Measurements from ENCODE around the gene MRPL51. TPM values are rescaled to one million over a fixed set of nuclear protein-coding genes. Genes with fewer than 3 reads are reported as not detected.
A peak's percentile ranks its signal among the peaks of the same experiment; 100 is the strongest.

Gene MRPL51
- total and polyA plus RNA-seq, 7 experiments from 2014 or later = 22.5 to 220 (median 82.0) TPM

DNA sequence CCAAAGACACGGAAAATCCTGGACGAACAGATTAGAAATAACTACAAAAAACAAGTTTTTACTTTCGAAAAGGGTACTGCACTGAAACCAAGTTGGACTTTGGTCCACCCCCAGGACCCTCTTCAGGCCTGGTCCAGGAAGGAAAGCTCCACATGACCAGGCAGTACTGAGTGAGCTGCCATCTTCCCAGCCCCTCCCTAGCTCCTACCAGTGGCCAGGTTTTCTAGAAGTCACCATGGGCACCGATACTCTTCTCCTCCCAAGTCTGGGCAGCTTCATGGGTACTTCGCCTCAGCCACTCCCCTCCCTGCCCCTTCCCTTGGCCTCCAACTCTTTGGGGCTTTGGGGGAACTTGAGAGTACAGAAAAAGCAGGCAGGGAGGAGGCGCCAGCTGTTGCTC is 29.2 kb downstream of the MRPL51 start:
- peak overlapping the region; percentile 74 to 89 (median 85) for H3K4me3 Mint-ChIP-seq
- intact Hi-C loops (cut with micrococcal nuclease) = loop anchor here (2.0 to 5.0 kb wide), 2 partner anchors 29 to 93 kb away; partner anchors contain the start of genes IFFO1 (in 1 of the 2) and MRPL51 (in 1 of the 2)
- DNase-seq = no peak
- peaks cover 19 to 30% (median 25%) of the 10 kb centered on the region in 3 experiments for H3K36me3 ChIP-seq (ENCODE audit: control insufficient read depth in 2 of 3, insufficient read depth in 3 of 3, low read length in 3 of 3)
- no peaks in the 10 kb centered on the region for H3K9me3 ChIP-seq (ENCODE audit: control insufficient read depth in 2 of 3, low read length in 3 of 3)
- H3K4me1 ChIP-seq (ENCODE audit: control insufficient read depth in 2 of 2, insufficient read depth in 2 of 2, low read length in 2 of 2) = peaks cover 70 to 84% of the 10 kb centered on the region in 2 donors
- POLR2A ChIA-PET = interaction anchor here (0.8 to 16.5 kb wide), 16 partner anchors 7 to 137 kb away, joined by 3 to 726 read pairs (median 10); partner anchors contain the start of genes CD27, GAPDH, MRPL51 and TAPBPL
- CTCF ChIA-PET = interaction anchor here (1.0 to 6.8 kb wide), 14 partner anchors 12 to 141 kb away, joined by 3 to 201 read pairs (median 8); partner anchors contain the start of genes CD27, GAPDH and TAPBPL
- peak overlapping the region; percentile 93 for H3K27ac ChIP-seq (ENCODE audit: low read depth, low read length)
- peaks cover 9 to 85% (median 46%) of the 10 kb centered on the region in 5 donors for H3K36me3 Mint-ChIP-seq
- ATAC-seq = no peak
- peak overlapping the region; percentile 95 to 99 (median 98) for H3K27ac Mint-ChIP-seq
- H3K27me3 ChIP-seq (ENCODE audit: control insufficient read depth in 2 of 2, insufficient read depth in 2 of 2, low read length in 2 of 2) = no peaks in the 10 kb centered on the region
- H3K4me3 ChIP-seq (ENCODE audit: low read length) = peak overlapping the region; percentile 40
- H3K27me3 Mint-ChIP-seq = no peaks in the 10 kb centered on the region
- H3K4me1 Mint-ChIP-seq = peaks cover 64 to 100% (median 92%) of the 10 kb centered on the region in 7 donors
- H3K9me3 Mint-ChIP-seq = no peaks in the 10 kb centered on the region

DNA sequence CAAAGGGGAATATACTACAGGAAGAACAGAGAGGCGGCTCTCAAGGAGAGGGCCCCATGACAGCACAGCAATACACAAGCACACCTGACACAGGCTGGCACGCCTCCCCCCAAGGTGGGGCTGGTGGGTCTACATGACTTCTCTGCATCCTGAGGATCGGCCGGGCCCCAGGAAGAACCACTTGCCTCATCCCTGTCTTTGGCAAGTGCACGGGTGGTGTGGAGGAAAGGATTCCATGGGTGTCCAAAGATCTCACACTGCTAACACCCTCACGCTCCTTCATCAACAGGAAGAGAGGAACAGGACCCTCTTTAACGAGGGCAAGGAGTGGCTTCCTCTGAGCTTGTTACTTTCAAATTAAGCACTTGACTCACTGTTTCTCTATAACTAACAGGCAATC is 29.8 kb downstream of the MRPL51 start:
- Mint-ChIP-seq H3K9me3 (no peaks in the 10 kb centered on the region), H3K4me3 (peak overlapping the region; percentile 74 to 89 (median 85)), H3K27me3 (no peaks in the 10 kb centered on the region), H3K36me3 (peaks cover 13 to 86% (median 50%) of the 10 kb centered on the region in 5 donors), H3K27ac (peak overlapping the region; percentile 95 to 99 (median 98)), H3K4me1 (peaks cover 62 to 100% (median 92%) of the 10 kb centered on the region in 7 donors)
- ChIA-PET POLR2A (interaction anchor here (0.8 to 16.5 kb wide), 19 partner anchors 8 to 261 kb away, joined by 3 to 726 read pairs (median 8); partner anchors contain the start of genes CD27, COPS7A, GAPDH and MRPL51), CTCF (interaction anchor here (1.0 to 6.8 kb wide), 14 partner anchors 11 to 140 kb away, joined by 3 to 201 read pairs (median 8); partner anchors contain the start of genes CD27, GAPDH and TAPBPL)
- H3K27ac ChIP-seq (ENCODE audit: low read depth, low read length) = peak overlapping the region; percentile 93
- DNase-seq = peak in 6 of 9 donors; percentile 41 to 57 (median 47)
- H3K27me3 ChIP-seq (ENCODE audit: control insufficient read depth in 2 of 2, insufficient read depth in 2 of 2, low read length in 2 of 2) = no peaks in the 10 kb centered on the region
- peak overlapping the region; percentile 40 for H3K4me3 ChIP-seq (ENCODE audit: low read length)
- intact Hi-C loops (cut with micrococcal nuclease) = loop anchor here (2.0 to 5.0 kb wide), 2 partner anchors 30 to 94 kb away; partner anchors contain the start of genes IFFO1 (in 1 of the 2) and MRPL51 (in 1 of the 2)
- H3K9me3 ChIP-seq (ENCODE audit: control insufficient read depth in 2 of 3, low read length in 3 of 3) = no peaks in the 10 kb centered on the region
- ATAC-seq = peak; percentile 21
- peaks cover 64 to 78% of the 10 kb centered on the region in 2 donors for H3K4me1 ChIP-seq (ENCODE audit: control insufficient read depth in 2 of 2, insufficient read depth in 2 of 2, low read length in 2 of 2)
- peaks cover 19 to 36% (median 31%) of the 10 kb centered on the region in 3 experiments for H3K36me3 ChIP-seq (ENCODE audit: control insufficient read depth in 2 of 3, insufficient read depth in 3 of 3, low read length in 3 of 3)

DNA sequence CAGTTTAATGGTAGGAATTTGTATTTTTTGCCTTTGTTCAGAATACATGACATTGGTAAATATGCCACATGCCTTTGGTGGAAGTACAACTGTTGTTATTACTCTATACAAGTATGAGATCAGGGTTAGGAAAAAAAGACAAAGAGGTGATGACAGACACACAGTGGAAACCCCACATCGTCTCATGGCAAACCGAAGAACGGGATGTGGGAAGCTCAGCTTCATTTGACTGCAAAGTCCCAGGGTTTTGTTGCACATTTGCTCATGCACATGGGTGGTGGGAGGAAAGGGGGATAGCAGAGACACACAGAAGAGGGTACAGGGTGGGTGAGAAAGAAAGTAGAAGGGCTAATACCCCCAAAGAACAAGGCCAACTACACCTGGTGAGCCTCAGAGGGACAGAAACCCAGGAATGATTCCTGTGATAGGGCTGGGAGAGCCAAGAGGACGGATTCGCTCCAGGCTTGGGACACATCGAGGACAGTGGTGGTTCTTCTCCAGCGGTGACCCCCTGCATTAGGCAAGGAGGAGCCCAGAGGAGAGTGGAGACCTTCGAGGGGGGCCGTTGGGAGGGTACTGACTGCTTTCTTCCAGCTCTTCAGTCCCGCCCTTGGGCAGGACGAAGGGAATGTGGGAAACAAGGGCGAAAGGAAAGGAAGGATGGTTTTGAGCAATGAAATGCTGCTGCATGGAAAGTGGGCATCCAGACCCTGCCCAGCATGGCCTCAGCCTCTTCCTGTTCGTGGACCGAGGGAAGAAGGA is 30.6 kb downstream of the MRPL51 start:
- no peaks in the 10 kb centered on the region for H3K9me3 ChIP-seq (ENCODE audit: control insufficient read depth in 2 of 3, low read length in 3 of 3)
- intact Hi-C loops (cut with micrococcal nuclease) = loop anchor here (1.0 to 5.0 kb wide), 8 partner anchors 8 to 201 kb away; partner anchors contain the start of genes VAMP1 (in 2 of the 2), CD27 (in 1 of the 2), GAPDH (in 1 of the 2) and IFFO1 (in 1 of the 2)
- POLR2A ChIA-PET = interaction anchor here (0.6 to 16.5 kb wide), 21 partner anchors 8 to 327 kb away, joined by 3 to 726 read pairs (median 7); partner anchors contain the start of genes CD27, CD4, COPS7A and GAPDH
- peaks cover 14 to 83% (median 48%) of the 10 kb centered on the region in 5 donors for H3K36me3 Mint-ChIP-seq
- H3K4me1 ChIP-seq (ENCODE audit: control insufficient read depth in 2 of 2, insufficient read depth in 2 of 2, low read length in 2 of 2) = peaks cover 59 to 74% of the 10 kb centered on the region in 2 donors
- peak overlapping the region; percentile 95 to 99 (median 98) for H3K27ac Mint-ChIP-seq
- no peaks in the 10 kb centered on the region for H3K27me3 Mint-ChIP-seq
- H3K4me1 Mint-ChIP-seq = peaks cover 61 to 95% (median 88%) of the 10 kb centered on the region in 7 donors
- ATAC-seq (peak; percentile 45), DNase-seq (peak in 2 of 9 donors; percentile 57 to 76)
- H3K36me3 ChIP-seq (ENCODE audit: control insufficient read depth in 2 of 3, insufficient read depth in 3 of 3, low read length in 3 of 3) = peaks cover 19 to 44% (median 32%) of the 10 kb centered on the region in 3 experiments
- CTCF ChIA-PET = interaction anchor here (0.7 to 6.8 kb wide), 15 partner anchors 8 to 140 kb away, joined by 3 to 201 read pairs (median 8); partner anchors contain the start of genes CD27, GAPDH, TAPBPL and VAMP1
- H3K4me3 Mint-ChIP-seq = peak overlapping the region; percentile 74 to 89 (median 85)
- no peaks in the 10 kb centered on the region for H3K9me3 Mint-ChIP-seq
- peak overlapping the region; percentile 93 for H3K27ac ChIP-seq (ENCODE audit: low read depth, low read length)
- H3K27me3 ChIP-seq (ENCODE audit: control insufficient read depth in 2 of 2, insufficient read depth in 2 of 2, low read length in 2 of 2) = no peaks in the 10 kb centered on the region
- H3K4me3 ChIP-seq (ENCODE audit: low read length) = peak overlapping the region; percentile 40

DNA sequence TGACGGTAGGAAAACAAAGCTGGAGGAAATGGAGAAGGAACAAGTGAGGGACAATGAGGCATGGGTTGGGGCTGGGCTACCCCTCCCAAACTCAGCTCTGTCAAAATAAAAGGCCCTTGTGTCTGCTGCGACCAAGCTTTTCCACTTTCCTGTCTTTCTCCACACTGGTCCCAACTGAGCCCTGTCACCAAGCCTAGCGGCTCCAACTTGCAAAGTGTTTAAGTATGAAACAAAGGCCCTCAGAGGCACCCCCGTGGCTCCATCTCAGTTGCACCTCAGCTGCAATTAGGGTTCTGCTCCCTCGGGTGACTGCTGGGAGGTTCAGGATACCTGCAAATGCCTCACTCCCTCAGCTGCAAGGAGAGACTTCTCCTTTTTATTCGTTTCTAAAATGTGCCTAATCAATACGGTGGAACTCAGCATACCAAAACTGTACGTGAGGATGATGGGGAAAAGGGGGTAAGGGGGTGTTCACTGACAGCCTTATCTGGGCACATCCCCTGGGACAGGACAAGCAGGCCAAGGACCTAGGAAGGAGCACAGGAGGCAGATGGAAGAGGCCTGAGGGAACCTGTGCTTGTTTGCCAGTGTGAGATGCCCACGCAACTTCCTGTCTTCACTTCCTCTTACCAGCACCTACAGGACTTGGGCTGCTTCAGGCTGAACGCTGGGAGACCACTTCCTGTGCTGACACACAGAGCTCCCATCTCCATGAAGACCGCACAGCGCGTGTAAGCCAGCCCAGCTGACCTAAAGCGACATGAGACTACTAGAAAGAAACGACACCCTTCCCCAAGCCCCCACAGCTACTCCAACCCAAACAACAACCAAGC is 31.4 kb downstream of the MRPL51 start:
- intact Hi-C loops (cut with micrococcal nuclease) = loop anchor here (1.0 to 5.0 kb wide), 11 partner anchors 9 to 292 kb away; partner anchors contain the start of genes CD27 (in 2 of the 2), TAPBPL (in 2 of the 2), VAMP1 (in 2 of the 2) and GAPDH (in 1 of the 2)
- peak overlapping the region; percentile 74 to 89 (median 85) for H3K4me3 Mint-ChIP-seq

DNA sequence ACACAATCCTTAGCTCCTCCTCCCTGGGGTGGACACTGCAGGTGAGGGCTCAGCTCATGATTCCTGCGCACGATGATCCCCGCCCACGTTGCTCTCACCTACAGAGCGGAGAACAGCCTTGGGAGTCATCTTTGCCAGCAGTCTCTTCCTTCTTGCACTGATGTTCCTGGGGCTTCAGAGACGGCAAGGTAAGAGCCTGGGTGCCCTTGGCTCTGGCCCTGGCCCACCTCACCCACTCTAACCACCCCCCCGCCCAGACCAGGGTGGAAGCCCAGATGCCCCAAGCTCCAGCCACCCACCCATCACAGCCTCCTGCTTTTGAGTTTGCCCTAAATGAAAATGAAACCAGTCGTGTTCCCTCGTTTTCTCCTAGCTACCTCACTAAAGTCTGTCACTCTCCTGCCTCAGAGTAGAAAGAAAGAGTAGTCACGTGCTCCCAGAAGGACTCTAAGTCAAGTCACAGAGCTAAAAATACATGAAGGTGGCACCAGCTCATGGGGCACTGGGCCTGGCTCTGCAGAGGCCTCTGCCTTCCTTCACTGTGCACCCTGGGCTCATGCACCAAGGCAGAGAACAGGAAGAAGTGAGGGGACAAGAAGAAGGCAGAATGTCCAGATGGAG is 32.2 kb downstream of the MRPL51 start:
- peak overlapping the region; percentile 54 for H3K4me3 ChIP-seq (ENCODE audit: low read length)
- ChIA-PET POLR2A (interaction anchor here (0.6 to 16.5 kb wide), 15 partner anchors 10 to 138 kb away, joined by 3 to 726 read pairs (median 19); partner anchors contain the start of genes CD27, GAPDH, MRPL51 and TAPBPL), CTCF (interaction anchor here (1.0 to 6.8 kb wide), 10 partner anchors 9 to 319 kb away, joined by 3 to 201 read pairs (median 7); partner anchors contain the start of genes CD27, TAPBPL and VAMP1)
- Mint-ChIP-seq H3K27ac (peak overlapping the region; percentile 95 to 99 (median 98)), H3K9me3 (no peaks in the 10 kb centered on the region), H3K27me3 (no peaks in the 10 kb centered on the region), H3K4me3 (peak overlapping the region; percentile 74 to 89 (median 85)), H3K4me1 (peaks cover 63 to 95% (median 83%) of the 10 kb centered on the region in 7 donors), H3K36me3 (peaks cover 19 to 78% (median 54%) of the 10 kb centered on the region in 5 donors)
- peak overlapping the region; percentile 93 for H3K27ac ChIP-seq (ENCODE audit: low read depth, low read length)
- H3K4me1 ChIP-seq (ENCODE audit: control insufficient read depth in 2 of 2, insufficient read depth in 2 of 2, low read length in 2 of 2) = peaks cover 53 to 74% of the 10 kb centered on the region in 2 donors
- H3K27me3 ChIP-seq (ENCODE audit: control insufficient read depth in 2 of 2, insufficient read depth in 2 of 2, low read length in 2 of 2) = no peaks in the 10 kb centered on the region
- intact Hi-C loops (cut with micrococcal nuclease) = loop anchor here (1.0 to 5.0 kb wide), 5 partner anchors 9 to 292 kb away; partner anchors contain the start of genes TAPBPL (in 2 of the 2), CD27 (in 1 of the 2), IFFO1 (in 1 of the 2) and MLF2 (in 1 of the 2)
- no peaks in the 10 kb centered on the region for H3K9me3 ChIP-seq (ENCODE audit: control insufficient read depth in 2 of 3, low read length in 3 of 3)
- peaks cover 17 to 48% (median 28%) of the 10 kb centered on the region in 3 experiments for H3K36me3 ChIP-seq (ENCODE audit: control insufficient read depth in 2 of 3, insufficient read depth in 3 of 3, low read length in 3 of 3)
- ATAC-seq (peak; percentile 12), DNase-seq (peak in 8 of 9 donors; percentile 37 to 74 (median 52))

More for the DNA sequence above, 31.4 kb downstream of the MRPL51 start:
- Histone ChIP-seq H3K4me3 (ENCODE audit: low read length) (peak overlapping the region; percentile 54), H3K27ac (ENCODE audit: low read depth, low read length) (peak overlapping the region; percentile 93), H3K9me3 (ENCODE audit: control insufficient read depth in 2 of 3, low read length in 3 of 3) (no peaks in the 10 kb centered on the region), H3K36me3 (ENCODE audit: control insufficient read depth in 2 of 3, insufficient read depth in 3 of 3, low read length in 3 of 3) (peaks cover 19 to 51% (median 32%) of the 10 kb centered on the region in 3 experiments), H3K27me3 (ENCODE audit: control insufficient read depth in 2 of 2, insufficient read depth in 2 of 2, low read length in 2 of 2) (no peaks in the 10 kb centered on the region), H3K4me1 (ENCODE audit: control insufficient read depth in 2 of 2, insufficient read depth in 2 of 2, low read length in 2 of 2) (peaks cover 59 to 81% of the 10 kb centered on the region in 2 donors)
- ATAC-seq (peak; percentile 93), DNase-seq (peak; percentile 41 to 91 (median 87))
- POLR2A ChIA-PET = interaction anchor here (0.6 to 16.5 kb wide), 19 partner anchors 9 to 328 kb away, joined by 3 to 726 read pairs (median 8); partner anchors contain the start of genes CD27, CD4, GAPDH and MRPL51
- H3K27me3 Mint-ChIP-seq = no peaks in the 10 kb centered on the region
- CTCF ChIA-PET = interaction anchor here (0.5 to 6.8 kb wide), 17 partner anchors 9 to 319 kb away, joined by 3 to 201 read pairs (median 4); partner anchors contain the start of genes CD27, TAPBPL and VAMP1
- peak overlapping the region; percentile 95 to 99 (median 98) for H3K27ac Mint-ChIP-seq
- H3K4me1 Mint-ChIP-seq = peaks cover 66 to 95% (median 87%) of the 10 kb centered on the region in 7 donors
- no peaks in the 10 kb centered on the region for H3K9me3 Mint-ChIP-seq
- peaks cover 19 to 81% (median 54%) of the 10 kb centered on the region in 5 donors for H3K36me3 Mint-ChIP-seq

Data from naive thymus-derived CD4-positive, alpha-beta T cell (primary cell).